Adrenal gland (tissue), 5 donors: Measurements from ENCODE around the gene RAB9A.

ENCODE experiments used
- POLR2A ChIP-seq, 2 donors: fragments of 450-650 bp; IDR thresholded peaks; one replicate each; pipeline ENCODE4 v1.6.1; 2017; ENCODE audit warnings: antibody characterized with exemption in 2 of 2, mild to moderate bottlenecking in 2 of 2, moderate library complexity in 1 of 2
- TF ChIP-seq, protein P1 (sequence below), 6 experiments: fragments of 450-650 bp in 4 of 6; fragments of 200-600 bp in 2 of 6; sonication (generic) in 1 of 6; IDR thresholded peaks; 1 replicate in 5 of 6; 2 replicates in 1 of 6; pipeline versions ENCODE4 v1.5.1 to v1.8.0; 2016 to 2021; ENCODE audit warnings: antibody characterized with exemption in 6 of 6, mild to moderate bottlenecking in 2 of 6, moderate library complexity in 1 of 6
- donor health status: DM: no; HTN: no; CAD: no.

DNA sequence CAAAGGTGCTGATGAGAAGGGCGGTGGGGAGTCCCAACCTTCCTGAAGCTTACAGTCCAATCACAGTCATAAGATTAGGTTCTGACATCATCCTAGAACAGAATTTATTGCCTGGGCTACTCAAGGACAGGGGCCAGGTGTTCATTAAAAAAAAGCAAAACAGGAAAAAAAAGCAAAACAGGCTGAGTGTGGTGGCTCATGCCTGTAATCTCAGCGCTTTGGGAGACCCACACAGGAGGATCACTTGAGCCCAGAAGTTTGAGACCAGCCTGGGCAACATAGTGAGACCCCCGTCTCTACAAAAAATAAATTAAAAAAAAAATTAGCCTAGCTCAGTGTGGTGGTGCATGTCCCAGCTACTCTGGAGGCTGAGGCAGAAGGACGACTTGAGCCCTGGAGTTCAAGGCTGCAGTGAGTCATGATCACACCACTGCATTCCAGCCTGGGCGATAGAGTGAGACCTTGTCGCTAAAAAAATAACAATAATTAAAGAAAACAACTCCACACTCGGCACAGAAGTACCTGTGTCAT lies 3.0 kb downstream of the RAB9A start:
- TF ChIP-seq, protein P1, sequence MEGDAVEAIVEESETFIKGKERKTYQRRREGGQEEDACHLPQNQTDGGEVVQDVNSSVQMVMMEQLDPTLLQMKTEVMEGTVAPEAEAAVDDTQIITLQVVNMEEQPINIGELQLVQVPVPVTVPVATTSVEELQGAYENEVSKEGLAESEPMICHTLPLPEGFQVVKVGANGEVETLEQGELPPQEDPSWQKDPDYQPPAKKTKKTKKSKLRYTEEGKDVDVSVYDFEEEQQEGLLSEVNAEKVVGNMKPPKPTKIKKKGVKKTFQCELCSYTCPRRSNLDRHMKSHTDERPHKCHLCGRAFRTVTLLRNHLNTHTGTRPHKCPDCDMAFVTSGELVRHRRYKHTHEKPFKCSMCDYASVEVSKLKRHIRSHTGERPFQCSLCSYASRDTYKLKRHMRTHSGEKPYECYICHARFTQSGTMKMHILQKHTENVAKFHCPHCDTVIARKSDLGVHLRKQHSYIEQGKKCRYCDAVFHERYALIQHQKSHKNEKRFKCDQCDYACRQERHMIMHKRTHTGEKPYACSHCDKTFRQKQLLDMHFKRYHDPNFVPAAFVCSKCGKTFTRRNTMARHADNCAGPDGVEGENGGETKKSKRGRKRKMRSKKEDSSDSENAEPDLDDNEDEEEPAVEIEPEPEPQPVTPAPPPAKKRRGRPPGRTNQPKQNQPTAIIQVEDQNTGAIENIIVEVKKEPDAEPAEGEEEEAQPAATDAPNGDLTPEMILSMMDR (IDR thresholded peaks at IDR 0.05) = no peak
- TF ChIP-seq POLR2A (IDR thresholded peaks at IDR 0.05) = peak in 1 of 2 donors; percentile 39
